HG02981 (cell line): ENCODE measurements around the gene PRKCZ.
"Not testable (repeated sequence)": the region's sequence is repeated elsewhere in the genome, so short reads cannot be mapped to it uniquely, and the experiment has no call there.

Source experiments
- ATAC-seq: cut with Tn5 transposase; IDR thresholded peaks from one replicate; pipeline ENCODE4 v1.9.1; 2021; ENCODE audit warnings: mild to moderate bottlenecking, moderate library complexity; ENCODE audit not compliant: unreplicated experiment

PRKCZ gene

DNA sequence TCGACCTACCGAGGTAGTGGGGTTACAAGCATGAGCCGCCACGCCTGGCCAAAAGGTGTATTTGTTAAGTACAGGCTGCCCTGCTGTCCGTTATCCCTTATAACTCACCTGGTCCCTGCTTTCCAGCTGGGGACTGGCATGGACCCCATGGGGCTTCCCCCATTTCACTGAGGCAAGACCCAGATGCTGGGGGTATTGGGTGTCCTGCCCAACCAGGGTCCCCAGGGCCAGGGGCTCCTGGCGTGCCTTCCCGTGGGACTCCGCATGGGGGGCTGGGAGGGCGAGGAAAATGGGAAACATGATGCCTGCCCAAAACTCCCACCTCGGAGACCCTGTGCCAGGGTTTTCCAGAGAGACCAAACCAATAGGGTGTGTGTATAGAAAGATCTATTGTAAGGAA, 79.9 kb downstream of the PRKCZ start:
- no peak for ATAC-seq

GRCh38 chr1:2130871-2131289, 80.7 kb downstream of the PRKCZ start:
- no peak for ATAC-seq

DNA sequence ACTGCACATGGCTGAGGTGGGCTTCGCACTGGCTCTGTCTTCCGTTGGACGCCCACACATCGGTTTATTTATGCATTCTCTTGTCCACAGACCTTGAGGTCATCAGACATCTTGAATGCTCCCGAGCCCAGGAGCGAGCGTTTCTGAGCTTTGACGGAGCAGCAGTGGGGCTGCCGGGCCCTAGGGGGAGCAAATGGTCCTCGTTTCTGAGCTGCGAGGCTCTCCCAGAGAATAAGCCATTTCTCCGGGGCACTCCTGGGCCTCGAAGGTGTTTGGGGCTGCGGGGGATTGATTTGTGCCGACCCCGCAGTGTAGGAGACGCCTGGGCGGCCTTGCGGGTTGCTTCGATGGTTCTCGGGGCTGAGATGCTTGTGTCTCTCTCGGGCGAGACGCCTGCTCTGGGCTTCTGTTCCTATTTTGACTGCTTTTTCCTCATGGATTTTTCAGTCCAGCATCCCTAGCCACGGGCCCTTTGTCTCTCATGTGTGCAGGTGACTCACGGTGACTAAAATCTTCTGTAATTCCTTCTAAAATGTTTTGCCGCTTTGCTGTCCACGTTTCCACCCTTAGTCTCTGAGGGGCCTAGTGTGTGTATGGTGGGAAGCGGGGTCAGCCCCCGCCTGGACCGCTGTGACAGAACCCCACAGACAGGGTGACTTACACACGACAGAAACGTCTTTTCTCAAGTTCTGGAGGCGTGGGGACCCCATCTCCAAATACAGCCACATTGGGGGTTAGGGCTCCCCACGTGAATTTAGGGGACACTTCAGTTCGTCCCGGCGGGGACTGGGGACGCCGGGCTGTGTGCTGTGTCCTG, 82.2 kb downstream of the PRKCZ start:
- ATAC-seq = no peak

- peak; percentile 81 for ATAC-seq
Measured at GRCh38 chr1:2133039-2133878, 83.0 kb downstream of the PRKCZ start.

DNA sequence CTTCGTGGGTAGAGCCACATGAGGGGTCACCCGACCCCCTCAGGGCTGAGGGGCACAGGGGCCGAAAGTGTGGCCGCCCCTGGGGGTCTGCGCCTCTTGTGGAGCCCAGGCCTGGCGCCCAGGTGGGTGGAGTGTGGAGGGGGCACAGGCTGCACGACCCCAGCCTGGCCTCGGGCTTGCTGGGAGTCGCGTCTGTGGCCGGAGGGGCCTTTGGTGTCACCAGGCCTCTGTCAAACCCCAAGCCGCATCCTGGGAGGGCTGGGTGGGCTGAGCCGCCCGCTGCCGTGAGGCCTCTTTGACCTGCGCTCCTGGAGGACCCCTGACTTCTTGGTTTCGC, 83.6 kb downstream of the PRKCZ start:
- no peak for ATAC-seq

GRCh38 chr1:2134266-2134620, 84.0 kb downstream of the PRKCZ start:
- ATAC-seq = no peak

DNA sequence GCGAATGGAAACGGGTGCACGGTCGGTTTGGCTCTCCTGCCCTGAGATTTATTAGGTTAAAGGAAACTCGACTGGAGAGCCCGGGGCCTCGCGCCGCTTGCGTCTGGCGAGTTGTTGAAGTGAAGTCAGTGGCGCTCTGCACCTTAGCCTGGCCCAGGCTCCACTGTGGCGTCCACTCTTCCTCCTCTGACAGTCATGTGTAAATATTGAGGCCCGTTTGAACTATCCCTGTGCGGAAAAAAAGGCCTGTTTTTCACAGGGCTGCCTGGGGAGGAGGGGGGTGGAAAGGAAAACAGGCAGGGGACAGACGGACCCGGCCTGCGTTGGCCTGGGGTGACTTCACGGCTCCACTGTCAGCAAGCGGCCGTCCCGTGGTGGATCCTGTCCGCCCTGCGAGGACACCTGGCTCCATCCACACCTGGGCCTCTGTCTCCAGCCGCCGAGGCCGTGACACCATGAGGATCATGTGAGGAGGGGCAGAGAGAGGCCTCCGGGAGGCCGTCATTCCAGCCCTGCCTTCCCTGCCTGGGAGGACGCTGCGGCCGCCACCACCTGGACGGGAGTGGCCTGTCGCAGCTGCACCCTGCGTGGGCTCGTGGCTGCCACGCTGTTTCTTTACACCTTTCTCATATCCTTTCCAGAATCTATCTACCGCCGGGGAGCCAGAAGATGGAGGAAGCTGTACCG, 84.6 kb downstream of the PRKCZ start:
- no peak for ATAC-seq

- ATAC-seq = no peak
Measured at GRCh38 chr1:2135441-2135841, 85.2 kb downstream of the PRKCZ start.

- ATAC-seq = no peak
Measured at GRCh38 chr1:2135941-2136340, 85.7 kb downstream of the PRKCZ start.

- ATAC-seq = no peak
Measured at GRCh38 chr1:2136386-2137235, 86.4 kb downstream of the PRKCZ start.

DNA sequence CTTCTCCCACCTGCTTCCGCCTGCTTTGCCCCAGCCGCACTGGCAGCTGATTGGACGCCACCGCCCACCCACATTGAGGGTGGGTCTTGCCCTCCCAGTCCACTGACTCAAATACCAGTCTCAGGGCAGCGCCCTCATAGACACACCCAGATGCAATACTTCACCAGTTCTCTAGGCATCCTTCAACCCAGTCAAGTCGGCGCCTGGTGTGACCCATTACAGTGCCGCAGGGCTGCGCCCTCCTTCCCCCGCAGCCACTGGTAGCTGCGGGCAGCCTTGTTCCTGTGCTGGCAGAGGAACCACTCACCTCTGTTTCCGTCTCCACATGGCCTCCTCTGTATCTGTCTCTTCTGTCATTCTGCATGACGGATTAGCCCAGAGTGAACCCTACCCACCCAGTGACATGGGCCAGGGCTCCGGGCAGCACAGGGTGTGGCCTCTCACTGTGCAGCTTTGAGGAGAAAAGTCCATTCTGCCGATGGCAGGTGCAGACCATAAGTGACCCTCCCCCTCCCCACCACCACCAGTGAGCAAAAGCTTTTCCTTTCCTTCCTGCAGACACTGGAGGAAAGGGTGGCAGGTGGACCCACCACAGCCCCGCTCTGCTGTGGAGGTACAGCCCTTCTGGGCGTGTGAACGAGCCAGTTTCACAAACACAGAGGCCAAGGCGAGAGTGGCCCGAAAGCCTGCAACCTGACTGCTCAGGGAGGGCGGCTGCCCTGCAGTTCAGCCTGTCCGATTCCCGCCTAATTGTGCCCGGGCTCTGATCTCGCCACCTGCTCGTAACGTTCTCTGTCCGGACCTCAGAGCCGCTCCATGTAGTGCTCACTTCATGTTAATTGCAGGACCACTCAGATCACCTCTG, 87.3 kb downstream of the PRKCZ start:
- no peak for ATAC-seq

- not testable (repeated sequence) for ATAC-seq
Measured at GRCh38 chr1:2139156-2139555, 88.9 kb downstream of the PRKCZ start.

DNA sequence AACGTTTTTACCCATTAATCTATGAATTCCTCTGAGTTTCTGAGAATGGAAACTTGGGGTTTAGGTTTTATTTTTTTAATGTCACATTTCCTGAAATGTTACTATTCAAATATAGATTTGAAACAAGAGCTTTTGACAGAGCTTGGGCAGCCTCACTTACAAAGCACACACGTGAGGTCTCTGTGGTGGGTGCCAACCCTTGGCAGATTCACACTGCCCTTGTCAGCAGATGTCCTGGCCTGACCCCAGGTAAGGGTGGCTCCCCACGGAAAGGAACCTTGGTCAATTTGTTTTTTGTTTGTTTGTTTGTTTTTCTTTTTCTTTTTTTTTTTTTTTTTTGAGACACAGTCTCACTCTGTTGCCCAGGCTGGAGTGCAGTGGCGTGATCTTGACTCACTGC, 90.8 kb downstream of the PRKCZ start:
- ATAC-seq = no peak

GRCh38 chr1:2143814-2144500, 93.7 kb downstream of the PRKCZ start:
- no peak for ATAC-seq

DNA sequence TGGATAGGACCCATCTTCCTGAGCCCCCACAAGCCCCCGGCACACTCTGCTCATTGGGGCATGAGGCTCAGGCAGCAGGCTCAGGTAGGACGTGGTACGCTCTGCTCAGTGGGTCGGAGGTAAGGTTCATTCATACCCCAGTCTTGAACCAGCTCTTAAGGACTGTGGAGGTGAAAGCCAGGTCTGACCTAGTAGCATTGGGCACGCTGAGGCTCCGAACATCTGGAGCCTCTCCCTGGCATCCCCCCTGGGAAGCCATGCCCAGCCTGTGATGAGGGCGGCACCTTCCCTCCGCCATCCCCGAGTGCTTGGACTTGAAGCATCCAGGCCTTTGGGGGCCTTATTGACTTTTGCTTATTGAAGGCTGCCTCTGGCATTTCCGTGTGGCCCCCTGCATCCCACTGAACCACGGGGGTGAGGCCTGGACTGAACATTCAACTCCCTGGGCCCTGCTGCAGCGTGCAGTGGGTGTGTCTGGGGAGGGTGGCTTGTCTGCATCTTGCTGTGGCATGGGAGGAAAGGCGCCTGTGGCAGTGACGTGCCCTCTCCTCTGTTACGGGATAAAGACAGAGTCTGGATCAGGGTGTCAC, 94.4 kb downstream of the PRKCZ start:
- ATAC-seq = no peak

DNA sequence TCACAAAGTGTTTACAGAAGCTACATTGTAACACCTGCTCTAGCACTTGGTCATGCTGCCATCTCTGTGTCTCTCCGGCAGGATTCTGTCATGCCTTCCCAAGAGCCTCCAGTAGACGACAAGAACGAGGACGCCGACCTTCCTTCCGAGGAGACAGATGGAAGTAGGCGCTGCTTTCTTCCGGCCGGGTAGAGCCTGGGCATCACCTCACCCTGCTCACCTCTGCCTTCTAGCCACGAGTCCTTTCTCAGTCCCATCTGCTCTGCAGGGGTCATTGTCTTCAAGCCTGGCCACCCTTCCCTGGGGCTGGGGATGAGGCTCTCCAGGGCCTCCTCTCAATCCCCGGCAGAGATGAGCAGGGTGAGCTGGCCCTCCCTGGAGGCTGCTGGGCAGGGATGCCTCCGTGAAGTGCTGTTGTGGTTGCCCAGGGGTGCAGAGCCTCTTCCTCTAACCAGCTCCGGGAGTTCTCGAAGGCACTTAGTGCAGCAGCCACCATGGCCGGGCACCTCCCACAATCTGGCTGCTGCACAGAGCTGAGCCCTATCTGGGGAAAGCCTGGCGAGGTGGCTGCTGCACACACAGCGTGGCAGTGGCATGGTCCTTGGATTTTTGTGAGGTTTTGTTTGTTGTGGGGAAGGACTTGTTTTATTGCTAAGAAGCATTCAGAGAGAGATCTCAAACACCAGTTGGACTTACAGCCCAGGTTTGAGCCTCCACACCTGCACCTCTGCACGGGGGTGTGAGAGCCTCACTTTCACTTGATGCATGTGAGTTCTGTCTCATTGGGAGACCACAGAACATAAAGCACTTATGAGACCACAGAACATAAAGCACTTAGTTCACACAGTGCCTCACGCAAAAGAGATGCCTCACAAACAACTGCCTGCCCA, 96.0 kb downstream of the PRKCZ start:
- ATAC-seq = no peak

DNA sequence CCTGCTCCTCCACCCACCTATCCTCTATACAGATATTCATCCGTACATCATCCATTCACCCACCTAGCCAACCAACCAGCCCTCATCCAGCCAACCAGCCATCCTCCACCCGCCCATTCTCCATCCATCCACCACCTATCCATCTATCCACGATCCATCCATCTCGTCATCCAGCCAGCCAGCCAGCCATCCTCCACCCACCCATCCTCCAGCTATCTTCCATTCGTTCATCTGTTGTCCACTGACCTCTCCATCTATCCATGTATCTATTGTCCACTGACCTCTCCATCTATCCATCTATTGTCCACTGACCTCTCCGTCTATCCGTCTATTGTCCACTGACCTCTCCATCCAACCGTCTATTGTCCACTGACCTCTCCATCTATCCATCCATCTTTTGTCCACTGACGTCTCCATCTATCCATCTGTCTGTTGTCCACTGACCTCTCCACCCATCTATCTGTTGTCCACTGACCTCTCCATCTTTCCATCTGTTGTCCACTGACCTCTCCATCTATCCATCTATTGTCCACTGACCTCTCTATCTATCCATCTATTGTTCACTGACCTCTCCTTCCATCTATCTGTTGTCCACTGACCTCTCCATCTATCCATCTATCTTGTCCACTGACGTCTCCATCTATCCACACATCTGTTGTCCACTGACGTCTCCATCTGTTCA, 96.8 kb downstream of the PRKCZ start:
- ATAC-seq = no peak
